HG02759 (cell line): Measurements from ENCODE around the gene PRR36.
"Not testable (repeated sequence)": the region's sequence is repeated elsewhere in the genome, so short reads cannot be mapped to it uniquely, and the experiment has no call there.

Experiments
- ATAC-seq: cut with Tn5 transposase; IDR thresholded peaks from one replicate; pipeline ENCODE4 v1.9.1; 2021; ENCODE audit warnings: mild to moderate bottlenecking, moderate library complexity; ENCODE audit not compliant: unreplicated experiment

The PRR36 gene

DNA sequence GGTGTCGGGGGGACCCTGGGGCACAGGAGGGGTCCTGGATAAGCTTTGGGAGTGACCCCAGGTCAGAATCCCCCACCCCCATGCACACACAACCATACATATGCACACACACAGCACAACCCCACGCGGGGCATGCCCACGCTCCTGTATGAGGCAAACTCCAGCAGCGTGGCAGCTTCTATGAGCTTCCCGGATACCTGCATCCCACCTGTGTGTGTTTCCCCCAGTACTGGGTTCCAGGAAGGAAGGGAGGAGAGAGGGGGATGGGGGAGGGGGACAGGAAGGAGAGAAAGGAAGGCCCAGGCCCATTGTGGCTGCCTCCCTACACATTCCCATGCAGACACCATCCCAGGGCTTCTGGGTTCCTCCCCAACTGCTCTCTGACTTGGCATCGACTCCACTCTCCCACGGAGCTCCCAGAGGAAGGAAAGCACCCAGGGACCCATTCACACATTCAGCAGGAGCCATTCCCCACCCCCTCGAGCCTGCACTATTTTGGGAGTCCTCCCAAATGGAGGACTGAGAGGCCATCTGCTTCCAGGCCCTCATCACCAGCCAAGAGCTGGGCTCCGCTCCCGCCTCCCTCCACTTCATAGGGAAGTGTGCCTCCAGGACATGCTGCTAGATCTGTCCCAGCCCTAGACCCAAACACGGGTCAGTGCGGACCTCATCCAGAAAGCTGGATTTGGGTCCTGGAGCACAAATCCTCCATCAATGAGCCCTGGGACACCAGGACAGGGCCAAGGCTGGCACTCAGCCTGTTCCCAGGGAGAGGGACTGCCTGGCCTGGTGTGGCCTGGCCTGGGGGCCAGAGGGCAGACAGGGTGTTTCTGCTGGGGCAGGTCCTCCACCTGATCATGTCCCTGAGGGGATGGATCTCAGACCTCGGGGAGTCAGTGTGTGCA lies 13.2 kb downstream of the PRR36 start:
- no peak for ATAC-seq

DNA sequence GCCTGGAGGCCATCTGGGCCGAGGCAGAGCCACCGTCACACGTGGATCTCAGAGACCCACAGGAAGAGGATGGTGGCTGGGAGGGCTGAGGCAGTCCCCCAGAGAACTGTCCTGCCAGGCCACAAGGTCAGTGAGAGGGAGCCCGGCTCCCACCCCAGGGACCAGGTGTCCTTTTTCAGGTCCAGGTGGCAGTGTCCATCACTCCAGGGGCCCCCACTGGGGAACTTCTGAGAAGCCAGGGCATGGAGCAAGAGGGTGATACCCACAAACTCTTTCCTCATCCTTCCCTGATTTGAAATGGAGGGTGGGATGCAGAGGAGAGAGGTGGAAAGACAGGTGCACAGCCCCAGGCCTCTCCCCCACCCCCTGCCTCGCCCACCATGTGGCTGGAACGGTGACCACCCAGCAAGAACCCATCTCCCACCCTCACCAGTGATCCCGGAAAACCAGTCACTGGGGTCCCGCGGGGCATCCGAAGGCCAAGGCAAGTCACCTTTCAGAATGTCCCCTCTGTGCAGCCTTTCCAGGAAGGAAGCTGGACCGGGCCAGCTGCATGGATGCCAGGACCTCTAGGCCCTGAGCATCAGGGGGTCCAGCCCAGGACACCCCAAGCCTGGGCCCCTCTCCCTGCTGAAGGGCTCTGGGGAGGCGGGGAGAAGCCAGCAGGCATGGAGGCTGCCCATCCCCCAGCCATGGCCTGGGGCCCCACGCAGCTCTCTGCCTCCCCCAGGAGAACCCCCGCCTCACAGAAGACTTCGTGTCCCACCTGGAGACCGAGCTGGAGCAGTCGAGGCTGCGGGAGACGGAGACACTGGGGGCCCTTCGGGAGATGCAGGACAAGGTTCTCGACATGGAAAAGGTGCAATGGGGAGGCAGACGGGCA lies 14.1 kb downstream of the PRR36 start:
- no peak for ATAC-seq

DNA sequence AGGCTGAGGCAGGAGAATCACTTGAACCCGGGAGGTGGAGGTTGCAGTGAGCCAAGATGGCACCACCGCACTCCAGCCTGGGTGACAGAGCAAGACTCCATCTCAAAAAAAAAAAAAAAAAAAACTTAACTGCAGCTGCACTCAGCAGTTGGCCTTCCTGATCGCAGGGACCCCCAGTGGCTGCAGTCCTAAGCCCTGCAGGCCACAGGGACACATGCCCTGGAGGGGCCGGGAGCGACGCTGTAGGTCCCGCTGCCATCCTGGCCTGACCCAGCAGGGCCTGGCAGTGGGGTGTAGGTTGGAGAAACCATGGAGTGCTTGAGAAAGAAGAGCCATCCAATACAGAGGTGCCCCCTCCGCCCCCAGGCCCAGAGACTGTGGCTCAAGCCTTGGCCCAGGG lies 15.1 kb downstream of the PRR36 start:
- not testable (repeated sequence) for ATAC-seq

DNA sequence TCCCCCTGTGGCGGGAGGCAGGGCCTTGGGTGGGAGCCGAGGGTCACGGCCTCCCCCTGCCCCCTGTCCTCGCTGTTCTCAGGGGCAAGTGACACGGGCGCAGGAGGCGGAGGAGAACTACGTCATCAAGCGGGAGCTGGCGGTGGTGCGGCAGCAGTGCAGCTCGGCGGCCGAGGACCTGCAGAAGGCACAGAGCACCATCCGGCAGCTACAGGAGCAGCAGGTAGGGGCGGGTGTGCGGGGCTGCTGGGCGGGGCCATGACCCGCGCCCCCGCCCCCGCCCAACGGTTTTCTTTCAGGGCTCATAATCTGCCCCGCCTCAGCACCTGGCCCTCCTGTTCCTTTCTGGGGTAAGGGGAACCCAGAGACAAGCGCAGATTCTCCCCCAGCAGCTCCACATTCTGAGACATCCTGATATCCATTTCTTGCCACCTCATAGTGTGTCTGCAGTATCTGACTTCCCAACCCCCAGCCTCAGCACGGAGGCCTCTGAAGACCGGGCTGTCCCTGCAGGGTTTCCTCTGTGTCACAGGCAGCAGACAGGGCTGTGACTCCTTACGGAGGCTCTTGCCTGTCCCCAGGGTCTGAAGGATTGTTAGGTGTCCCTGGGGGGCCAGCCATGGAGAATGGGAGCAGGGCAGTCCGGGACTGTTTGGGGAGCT lies 15.9 kb downstream of the PRR36 start:
- no peak for ATAC-seq

DNA sequence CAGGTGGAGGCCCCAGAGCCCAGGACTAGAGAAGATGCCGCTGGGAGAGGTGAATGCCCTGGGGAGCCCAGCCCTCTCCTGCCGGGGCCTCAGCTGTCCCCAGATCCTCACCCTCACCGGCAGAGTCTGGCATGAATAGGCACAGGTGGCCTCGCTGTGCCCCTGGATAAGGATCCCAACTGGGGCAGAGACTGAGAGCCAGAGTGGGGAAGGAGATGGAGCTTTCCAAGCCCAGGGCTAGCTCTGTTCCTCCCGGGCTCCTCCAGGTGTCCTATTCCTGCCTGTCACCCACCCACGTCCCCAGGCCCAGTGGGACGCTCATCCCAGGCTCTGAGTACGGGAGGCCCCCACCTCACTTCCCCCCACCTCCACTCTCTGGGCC lies 16.5 kb downstream of the PRR36 start:
- ATAC-seq, result no peak

DNA sequence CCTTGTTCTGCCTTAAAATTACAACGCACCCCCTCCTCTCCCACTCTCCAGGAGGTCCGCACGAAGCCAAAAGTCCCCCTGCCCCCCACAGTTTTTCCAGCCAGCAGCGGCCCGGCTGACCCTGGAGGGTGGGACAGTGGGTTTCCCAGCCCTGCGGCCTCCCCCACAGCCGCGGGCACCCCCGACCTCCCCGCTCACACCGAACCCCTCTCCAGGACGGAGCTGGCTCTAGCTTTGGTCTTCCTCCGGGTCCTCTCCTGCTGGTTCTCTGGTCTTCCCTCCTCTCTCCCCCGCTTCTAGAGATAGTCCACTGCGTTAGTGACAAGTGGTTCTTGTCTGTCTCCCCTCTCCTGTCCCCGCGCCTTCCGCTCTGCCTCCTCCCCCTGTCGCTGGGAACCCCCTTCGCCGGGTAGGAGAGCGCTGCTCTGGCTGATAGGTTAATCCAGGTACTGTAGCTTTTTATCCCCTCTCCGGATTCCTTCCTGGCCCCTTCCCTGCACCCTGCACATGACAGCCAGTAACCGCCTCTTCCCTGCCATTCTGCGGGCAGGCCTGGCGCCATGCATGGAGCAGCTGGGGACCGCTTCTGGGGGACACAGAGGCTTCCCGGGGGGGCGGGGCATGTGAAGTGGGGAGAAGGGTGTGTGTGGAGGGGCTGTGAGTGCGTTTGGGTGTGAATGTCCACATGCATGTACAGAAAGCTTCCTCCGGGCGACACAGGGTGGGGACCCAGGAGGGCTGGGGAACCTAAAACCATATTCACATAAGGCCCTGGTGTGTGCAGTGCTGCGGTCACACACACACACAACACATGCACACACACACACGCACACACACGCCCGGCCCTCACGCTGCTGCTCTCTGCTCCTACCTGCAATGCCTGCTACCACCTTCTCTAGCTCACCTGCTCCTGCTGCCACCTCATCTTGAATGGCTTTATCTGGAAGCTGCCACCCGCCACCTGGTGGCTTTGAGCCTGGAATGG lies 17.2 kb downstream of the PRR36 start:
- ATAC-seq, result no peak

DNA sequence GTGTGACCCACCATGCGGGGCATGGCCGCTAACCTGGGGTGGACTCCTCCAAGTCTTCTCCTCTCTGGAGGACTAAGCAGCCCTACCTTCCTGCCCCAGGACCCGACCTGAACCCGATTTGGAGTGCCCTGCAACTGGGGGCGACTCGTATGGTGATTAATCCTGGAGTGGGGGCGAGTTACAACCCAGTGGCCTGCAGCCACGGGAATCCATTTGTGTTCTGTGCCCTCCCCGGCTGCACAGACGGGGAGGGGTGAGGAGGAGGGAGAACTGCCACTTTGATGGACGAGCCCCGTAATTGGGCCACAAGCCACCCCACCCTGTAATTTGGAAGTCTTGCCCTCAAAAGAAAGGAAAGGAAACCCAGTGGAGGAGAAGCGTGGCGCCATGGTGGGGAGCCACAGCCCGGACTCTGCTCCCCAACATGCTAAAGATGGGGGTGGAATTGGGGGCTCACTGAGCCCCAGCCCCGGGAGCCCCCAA lies 18.0 kb downstream of the PRR36 start:
- no peak for ATAC-seq

DNA sequence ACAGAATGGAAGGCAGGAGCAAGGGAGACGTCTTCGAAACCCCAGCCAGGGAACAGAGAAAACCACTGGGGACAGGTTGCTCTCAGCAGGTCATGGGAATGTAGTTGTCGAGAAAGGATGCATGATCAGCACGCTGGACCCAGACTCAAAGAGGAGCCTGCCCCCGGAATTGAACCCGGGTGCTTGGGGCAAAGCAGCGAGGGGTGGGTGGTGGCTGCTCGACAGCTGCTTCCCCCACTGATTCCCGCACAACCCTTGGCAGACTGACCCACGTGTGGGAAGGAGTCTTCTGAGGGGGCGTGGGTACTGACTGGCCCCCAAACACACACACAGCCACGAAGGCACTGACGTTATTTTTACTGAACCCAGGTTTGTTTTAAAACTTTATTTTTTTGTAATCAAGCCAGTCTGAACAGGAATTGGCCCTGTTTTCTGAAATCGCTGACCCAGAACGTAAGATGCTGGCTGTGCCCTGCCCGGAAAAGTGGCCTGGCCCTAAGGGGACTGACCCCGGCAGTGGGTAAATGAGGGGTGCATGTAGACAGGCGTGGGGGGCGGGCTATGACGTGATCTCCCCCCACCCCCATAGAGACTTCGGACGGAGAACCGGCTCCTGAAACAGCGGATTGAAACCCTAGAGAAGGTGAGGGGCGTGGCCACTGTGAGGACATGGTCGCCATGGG lies 18.6 kb downstream of the PRR36 start:
- ATAC-seq, result no peak

DNA sequence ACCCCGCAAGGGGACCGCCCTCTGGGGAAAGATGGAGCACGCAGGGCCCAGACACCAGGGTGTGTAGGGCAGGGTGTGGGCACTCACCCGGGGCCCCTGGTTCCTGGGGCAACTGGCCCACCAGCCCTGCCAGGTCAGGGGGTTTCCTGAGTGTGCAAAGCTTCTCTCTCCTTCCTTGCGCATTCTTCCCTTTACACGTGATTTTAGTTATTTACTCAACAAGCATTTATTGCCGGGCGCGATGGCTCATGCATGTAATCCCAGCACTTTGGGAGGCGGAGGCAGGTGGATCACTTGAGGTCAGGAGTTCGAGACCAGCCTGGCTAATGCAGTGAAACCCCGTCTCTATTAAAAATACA lies 20.4 kb downstream of the PRR36 start:
- no peak for ATAC-seq

DNA sequence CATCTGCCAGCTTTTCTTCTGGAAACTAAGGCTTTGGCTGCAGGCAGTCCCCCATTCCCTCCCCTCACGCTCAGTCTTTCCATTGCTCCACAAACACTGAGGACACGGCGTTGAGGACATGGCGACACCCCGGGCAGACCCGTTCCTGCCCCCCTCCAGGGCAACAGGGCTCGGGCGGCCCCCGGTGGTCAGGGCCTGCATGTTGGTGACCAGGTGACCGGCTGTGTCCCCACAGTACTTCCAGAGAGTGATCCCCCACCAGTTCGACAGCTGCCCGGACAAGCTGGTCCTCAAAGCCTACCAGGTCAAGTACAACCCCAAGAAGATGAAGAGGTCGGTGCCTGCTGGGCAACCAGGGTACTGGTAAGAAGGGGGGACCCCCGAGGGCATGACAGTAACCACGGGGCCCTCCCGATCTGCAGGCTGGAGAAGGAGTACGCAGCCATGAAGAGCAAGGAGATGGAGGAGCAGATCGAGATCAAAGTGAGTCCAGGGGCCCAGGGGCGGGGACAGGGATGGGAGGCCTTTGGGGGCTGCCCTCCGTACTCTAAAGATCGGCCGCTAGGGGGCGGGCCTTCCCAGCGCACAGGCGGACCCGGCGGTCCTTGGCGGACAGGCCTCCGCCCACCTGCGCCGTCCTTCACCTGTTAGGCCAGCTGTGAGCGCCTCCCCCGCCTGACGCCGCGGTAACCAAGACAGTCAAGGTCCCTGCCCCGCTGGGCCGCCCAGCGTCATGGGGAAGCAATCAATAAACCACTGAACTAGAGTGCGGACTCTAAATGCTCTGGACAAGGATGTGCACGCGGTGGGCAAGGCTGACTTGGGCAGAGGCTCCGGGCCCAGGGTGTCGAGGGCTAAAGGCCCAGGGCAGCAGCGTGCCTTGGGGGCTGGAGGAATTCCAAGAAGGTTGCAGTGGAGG lies 21.1 kb downstream of the PRR36 start:
- no peak for ATAC-seq

DNA sequence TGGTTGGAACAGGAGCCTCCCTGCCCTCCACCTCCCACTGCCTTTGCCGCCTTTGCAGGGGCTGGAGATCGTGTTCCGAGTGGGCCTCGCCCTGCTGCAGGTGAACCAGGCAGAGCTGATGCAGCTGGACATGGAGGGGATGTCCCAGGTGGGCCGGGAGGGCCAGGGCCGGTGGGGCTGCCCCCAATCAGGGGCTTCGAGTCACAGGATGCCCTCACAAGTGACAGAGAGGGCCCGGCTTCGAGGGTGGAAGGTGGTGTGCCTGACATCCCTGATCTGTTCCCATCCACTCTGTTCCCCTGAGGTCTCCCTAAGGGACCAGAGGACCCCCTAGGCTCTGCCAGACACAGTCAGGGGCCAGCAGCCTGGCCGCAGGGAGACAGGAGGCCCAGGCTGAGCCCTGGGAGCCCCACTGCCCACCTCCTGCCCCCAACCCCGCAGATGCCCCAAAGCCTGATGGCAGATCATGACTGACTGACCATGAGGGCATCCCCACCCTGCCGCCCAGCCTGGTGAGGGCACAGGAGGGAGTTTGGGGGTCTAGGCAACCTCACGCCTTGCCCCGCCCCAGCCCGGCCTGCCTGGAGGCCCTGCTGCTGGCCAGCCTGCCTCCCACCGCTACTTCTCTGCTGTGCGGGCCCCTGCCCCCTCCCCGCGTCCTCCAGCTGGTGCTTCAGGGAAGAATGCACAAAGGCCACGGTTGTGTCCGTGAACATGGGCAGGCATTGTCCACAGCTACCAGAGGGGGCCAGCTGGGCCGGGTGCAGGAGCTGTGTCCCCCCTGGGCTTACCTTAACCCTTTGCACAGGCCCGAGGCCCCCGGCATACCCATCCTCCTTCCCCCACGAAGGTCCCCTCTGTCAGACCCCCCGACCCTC lies 22.3 kb downstream of the PRR36 start:
- ATAC-seq, result no peak

DNA sequence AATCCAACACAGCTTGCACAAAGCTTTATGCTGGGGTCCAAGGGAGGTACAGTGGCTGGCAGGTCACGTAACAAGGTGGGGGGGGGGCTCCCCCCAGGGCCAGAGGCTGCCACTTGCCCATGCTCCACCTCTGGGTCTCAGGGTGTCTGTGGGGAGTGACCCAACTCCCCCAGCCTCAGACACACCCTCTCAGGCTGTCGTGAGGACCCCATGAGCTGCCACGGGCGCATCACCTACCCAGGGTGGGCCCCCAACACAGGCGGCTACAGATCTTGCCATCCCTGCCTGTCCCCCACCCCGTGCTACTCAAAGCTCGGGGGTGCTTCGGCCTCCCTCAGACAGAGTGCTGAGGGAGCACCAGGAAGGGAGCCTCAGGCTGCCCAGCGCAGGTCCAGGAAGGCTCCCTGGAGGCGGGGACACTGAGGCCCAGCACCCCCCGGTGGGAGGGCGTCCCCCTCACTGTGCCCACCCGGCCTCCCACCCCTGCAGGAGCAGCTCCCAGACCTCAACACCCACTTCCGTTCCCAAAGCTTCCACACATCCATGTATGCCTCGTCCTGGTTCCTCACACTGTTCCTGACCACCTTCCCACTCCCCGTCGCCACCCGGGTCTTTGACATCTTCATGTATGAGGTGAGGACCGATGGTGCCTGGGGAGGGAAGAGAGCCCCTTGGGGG lies 23.1 kb downstream of the PRR36 start:
- no peak for ATAC-seq

DNA sequence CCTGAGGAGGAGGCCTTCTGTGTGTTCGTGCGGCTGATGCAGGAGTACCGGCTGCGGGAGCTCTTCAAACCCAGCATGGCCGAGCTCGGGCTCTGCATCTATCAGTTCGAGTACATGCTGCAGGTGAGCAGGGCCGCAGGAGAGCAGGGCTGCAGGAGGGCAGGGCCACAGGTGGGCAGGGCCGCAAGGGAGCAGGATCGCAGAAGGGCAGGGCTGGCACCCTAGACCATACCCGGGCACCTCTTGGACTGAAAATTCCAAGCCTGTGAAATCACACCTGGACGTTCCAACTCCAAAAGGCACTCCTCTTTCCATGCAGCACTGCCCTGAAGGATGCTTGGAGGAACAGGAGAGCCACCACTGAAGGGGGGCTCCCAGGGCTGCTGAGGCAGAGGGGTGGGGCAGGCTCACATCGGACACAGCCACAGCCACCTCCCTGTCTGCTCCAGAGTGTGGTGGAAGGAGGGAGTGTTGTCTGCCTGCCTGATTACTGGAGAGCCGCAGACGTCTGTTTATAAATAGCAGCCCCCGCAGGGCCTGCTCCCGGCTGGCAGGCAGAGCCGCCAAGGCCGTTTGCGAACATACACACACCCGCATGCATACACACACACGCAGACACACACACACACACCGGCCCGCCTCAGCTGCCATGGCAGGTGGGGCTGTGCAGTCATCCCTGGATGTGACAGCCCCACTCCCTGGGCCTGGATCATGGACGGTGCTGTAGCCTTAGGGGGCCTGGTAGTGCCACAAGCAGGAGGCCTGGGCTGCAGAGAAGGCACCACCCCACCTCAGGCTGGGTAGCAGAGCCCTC lies 24.0 kb downstream of the PRR36 start:
- ATAC-seq, result no peak

DNA sequence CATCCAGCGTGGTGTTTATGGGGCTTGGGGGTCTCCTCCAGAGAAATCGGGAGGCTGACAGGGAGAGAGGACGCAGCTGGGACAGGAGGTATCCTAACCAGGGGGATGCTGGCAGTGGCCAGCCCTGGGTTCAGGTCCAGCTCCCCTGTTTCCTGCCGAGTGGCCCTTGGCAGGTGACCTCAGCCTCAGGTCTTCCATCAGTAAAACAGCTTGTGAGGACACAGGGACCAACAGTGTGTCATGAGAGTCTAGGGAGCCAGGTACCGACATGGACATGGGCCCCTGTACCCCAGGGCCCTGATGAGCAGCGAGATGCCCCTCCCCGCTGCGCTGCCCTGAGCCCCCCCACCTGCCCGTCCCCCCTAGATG lies 24.6 kb downstream of the PRR36 start:
- no peak for ATAC-seq

DNA sequence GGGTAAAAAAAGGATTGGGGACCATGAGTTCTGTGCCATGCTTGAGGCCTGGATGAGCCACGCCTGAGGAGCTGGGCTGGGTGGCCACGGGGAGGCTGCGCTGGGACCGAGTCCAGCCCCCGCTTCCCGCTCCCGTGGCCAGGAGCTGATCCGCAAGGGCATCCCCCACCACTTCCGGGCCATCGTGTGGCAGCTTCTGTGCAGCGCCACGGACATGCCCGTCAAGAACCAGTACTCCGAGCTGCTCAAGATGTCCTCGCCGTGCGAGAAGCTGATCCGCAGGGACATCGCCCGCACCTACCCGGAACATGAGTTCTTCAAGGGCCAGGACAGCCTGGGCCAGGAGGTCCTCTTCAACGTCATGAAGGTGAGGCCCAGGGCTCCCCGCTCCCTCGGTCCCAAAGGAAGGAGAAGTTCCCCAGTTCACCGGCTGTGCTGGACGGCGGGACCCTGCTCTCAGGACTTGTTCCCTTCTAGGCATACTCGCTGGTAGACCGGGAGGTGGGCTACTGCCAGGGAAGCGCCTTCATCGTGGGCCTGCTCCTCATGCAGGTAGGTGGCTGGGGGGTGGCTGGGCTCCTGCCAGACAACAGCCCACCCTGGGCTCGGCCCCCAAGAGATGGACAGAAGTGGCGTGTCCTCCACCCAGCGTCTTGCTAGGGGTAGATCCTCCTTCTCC lies 25.3 kb downstream of the PRR36 start:
- ATAC-seq, result no peak

DNA sequence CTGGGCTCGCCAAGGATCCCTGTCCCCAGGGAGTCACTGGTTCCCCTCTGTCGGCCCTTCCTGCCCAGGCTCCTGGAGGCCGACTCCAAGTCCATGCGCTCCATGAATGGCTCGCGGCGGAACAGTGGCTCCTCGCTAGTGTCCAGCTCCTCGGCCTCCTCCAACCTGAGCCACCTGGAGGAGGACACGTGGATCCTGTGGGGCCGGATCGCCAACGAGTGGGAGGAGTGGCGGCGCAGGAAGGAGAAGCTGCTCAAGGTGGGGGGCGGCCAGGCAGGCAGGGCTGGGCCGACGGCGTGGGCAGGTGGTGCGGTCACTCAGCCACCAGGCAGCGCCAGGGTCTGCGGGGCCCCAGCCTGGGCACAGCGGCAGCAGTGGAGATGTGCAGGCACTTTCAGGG lies 26.5 kb downstream of the PRR36 start:
- ATAC-seq, result no peak
